Uterus (tissue), 2 donors: ENCODE data around the gene EPN1.

Source experiments
- CTCF ChIP-seq, 4 experiments: fragments of 200-600 bp in 2 of 4; fragments of 450-650 bp in 2 of 4; sonication (generic) in 2 of 4; IDR thresholded peaks; one replicate each; pipeline ENCODE4 v1.5.1; 2016 to 2019; ENCODE audit warnings: antibody characterized with exemption in 4 of 4, mild to moderate bottlenecking in 2 of 4, moderate library complexity in 1 of 4
- POLR2A ChIP-seq, 2 donors: fragments of 450-650 bp; IDR thresholded peaks; one replicate each; pipeline ENCODE4 v1.6.1; 2016; ENCODE audit warnings: antibody characterized with exemption in 2 of 2, mild to moderate bottlenecking in 1 of 2, moderate library complexity in 1 of 2

GRCh38 chr19:55694241-55694655 lies 19.2 kb downstream of the EPN1 start:
- TF ChIP-seq CTCF (IDR thresholded peaks at IDR 0.05) (no peak), POLR2A (IDR thresholded peaks at IDR 0.05) (no peak)
